NCI-H1694 treated with DMSO at 0.1 percent for 48 hours (cell line): ENCODE data around the gene WASL.
"Not testable (repeated sequence)": the region's sequence is repeated elsewhere in the genome, so short reads cannot be mapped to it uniquely, and the experiment has no call there.

Source experiments
- DNase-seq: peaks from one replicate; lab custom pipeline; 2025; lab: John Stamatoyannopoulos, UW

The WASL gene

GRCh38 chr7:123769371-123769770 is 20.6 kb upstream of the WASL start:
- DNase-seq = no peak

GRCh38 chr7:123768493-123768892 is 19.7 kb upstream of the WASL start:
- DNase-seq = no peak

GRCh38 chr7:123763191-123763661 is 14.4 kb upstream of the WASL start:
- DNase-seq = no peak

- DNase-seq = no peak
Observed at GRCh38 chr7:123761729-123762128, 12.9 kb upstream of the WASL start.

- no peak for DNase-seq
Observed at GRCh38 chr7:123757095-123757494, 8.3 kb upstream of the WASL start.

- DNase-seq = no peak
Observed at GRCh38 chr7:123755338-123755737, 6.5 kb upstream of the WASL start.

- DNase-seq = no peak
Observed at GRCh38 chr7:123754271-123754871, 5.6 kb upstream of the WASL start.

- DNase-seq = no peak
Observed at GRCh38 chr7:123752534-123752933, 3.7 kb upstream of the WASL start.

GRCh38 chr7:123751821-123752220 is 3.0 kb upstream of the WASL start:
- no peak for DNase-seq

- no peak for DNase-seq
Observed at GRCh38 chr7:123750389-123751230, 1.8 kb upstream of the WASL start.

- peak; percentile 77 for DNase-seq
Observed at GRCh38 chr7:123749537-123749857, 694 bp upstream of the WASL start.

GRCh38 chr7:123748171-123748733 is 551 bp downstream of the WASL start:
- no peak for DNase-seq

GRCh38 chr7:123747620-123748141 is 1.1 kb downstream of the WASL start:
- peak; percentile 48 for DNase-seq

- DNase-seq = no peak
Observed at GRCh38 chr7:123746931-123747488, 1.8 kb downstream of the WASL start.

- no peak for DNase-seq
Observed at GRCh38 chr7:123746055-123746454, 2.7 kb downstream of the WASL start.

- no peak for DNase-seq
Observed at GRCh38 chr7:123745437-123745836, 3.4 kb downstream of the WASL start.

- DNase-seq = no peak
Observed at GRCh38 chr7:123744416-123744815, 4.4 kb downstream of the WASL start.

- no peak for DNase-seq
Observed at GRCh38 chr7:123741940-123742339, 6.9 kb downstream of the WASL start.

GRCh38 chr7:123738808-123739207 is 10.0 kb downstream of the WASL start:
- DNase-seq = no peak

GRCh38 chr7:123738356-123738755 is 10.4 kb downstream of the WASL start:
- no peak for DNase-seq

GRCh38 chr7:123737168-123737674 is 11.6 kb downstream of the WASL start:
- not testable (repeated sequence) for DNase-seq

- no peak for DNase-seq
Observed at GRCh38 chr7:123735539-123735938, 13.3 kb downstream of the WASL start.

- DNase-seq = no peak
Observed at GRCh38 chr7:123734498-123734897, 14.3 kb downstream of the WASL start.
